Measurements from ENCODE around the gene TET1.

DNA sequence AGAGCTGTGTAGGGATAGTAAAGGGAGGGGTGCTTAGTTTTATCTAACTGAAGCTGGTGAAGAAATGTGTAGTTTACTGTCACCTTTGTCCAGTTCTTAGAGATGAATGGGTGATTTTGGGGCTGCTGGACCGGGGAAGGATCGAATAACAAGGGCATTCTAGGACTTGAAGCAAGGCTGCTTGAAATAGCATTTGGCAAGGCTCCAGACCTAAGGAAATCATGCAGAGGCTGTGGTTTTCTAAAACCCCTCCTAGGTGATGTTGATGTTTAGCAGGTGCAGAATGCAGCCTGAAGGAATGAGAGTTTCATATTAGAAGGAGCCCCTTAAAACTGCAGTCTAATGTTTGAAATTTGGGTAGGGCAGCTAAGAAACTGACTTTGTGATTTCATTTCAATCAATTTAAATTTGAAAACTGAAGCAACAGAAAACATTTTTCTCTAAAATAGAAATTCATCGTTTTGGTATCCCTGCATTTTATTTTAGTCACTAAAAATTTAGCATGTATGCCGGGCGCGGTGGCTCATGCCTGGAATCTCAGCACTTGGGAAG lies 68.5 kb downstream of the TET1 start:
- no peak for TF ChIP-seq POLR2A (IDR thresholded peaks at IDR 0.05)
- TF ChIP-seq, protein P1, sequence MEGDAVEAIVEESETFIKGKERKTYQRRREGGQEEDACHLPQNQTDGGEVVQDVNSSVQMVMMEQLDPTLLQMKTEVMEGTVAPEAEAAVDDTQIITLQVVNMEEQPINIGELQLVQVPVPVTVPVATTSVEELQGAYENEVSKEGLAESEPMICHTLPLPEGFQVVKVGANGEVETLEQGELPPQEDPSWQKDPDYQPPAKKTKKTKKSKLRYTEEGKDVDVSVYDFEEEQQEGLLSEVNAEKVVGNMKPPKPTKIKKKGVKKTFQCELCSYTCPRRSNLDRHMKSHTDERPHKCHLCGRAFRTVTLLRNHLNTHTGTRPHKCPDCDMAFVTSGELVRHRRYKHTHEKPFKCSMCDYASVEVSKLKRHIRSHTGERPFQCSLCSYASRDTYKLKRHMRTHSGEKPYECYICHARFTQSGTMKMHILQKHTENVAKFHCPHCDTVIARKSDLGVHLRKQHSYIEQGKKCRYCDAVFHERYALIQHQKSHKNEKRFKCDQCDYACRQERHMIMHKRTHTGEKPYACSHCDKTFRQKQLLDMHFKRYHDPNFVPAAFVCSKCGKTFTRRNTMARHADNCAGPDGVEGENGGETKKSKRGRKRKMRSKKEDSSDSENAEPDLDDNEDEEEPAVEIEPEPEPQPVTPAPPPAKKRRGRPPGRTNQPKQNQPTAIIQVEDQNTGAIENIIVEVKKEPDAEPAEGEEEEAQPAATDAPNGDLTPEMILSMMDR (IDR thresholded peaks at IDR 0.05), result no peak
